GM21528 (cell line): ENCODE measurements around the gene DGKG.

Source experiments
- ATAC-seq: cut with Tn5 transposase; IDR thresholded peaks from one replicate; pipeline ENCODE4 v1.9.1; 2021; ENCODE audit warnings: mild to moderate bottlenecking, moderate library complexity; ENCODE audit not compliant: unreplicated experiment, low FRiP score

Gene DGKG

DNA sequence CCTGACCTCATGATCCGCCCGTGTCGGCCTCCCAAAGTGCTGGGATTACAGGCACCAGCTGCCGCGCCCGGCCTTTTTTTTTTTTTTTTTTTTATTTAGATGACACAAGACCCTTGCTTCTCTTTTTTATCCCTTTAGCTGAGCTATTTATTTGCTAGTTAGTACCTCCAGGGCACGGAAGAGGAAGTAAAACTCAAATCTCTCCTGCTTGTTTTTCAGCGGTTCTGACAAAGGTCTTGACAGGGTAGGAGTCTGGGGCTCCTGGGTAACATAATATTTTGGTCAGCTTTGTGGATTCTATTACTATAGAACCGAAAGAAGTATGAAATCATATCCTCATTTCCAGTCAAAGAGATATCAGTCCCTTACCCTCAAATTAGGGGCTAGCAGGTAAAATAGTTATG lies 209.1 kb downstream of the DGKG start:
- ATAC-seq: peak; percentile 83

- ATAC-seq: peak; percentile 5
Measured at GRCh38 chr3:186152361-186152798, 209.7 kb downstream of the DGKG start.

DNA sequence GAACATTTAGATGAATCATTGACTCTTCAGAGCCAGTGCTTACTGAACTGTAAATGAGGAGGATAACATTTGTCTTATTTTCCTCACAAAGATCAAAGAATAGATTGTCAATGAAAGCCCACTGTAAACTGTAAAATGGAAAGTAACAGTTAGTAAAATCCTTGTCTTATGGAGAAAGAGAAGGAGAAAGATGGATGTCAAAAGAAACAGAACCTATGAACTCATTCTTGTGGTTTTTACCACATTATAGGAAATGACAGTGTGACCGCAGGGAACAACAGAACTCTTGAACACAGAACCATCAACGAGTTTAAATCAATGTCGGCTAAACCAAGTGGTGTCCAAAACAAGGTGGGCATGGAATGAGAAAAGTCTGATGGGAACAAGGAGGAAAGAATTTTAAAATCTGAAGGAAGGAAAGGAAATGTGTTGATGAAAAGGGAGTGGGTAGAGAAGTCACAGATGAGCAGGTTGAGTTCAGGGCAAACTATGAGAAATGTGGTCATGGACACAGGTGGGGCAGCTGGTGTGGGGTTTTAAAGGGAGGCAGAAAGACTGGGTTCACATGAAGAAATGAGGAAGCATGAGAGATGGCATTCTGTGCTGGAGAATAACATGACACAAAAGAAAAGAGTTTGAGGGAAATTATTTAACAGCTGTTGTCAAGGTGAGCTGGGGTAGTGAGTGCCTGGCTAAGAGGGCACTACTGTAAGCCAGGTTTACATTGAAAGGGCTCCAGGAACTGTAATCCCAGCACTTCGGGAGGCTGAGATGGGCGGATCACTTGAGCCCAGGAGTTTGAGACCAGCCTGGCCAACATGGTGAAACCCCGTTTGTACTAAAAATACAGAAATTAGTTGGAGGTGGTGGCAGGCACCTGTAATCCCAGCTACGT lies 210.7 kb downstream of the DGKG start:
- peak; percentile 43 for ATAC-seq

GRCh38 chr3:186150041-186150830 lies 211.8 kb downstream of the DGKG start:
- no peak for ATAC-seq

GRCh38 chr3:186149319-186149960 lies 212.6 kb downstream of the DGKG start:
- ATAC-seq: no peak

GRCh38 chr3:186144257-186144656 lies 217.8 kb downstream of the DGKG start:
- no peak for ATAC-seq

- no peak for ATAC-seq
Measured at GRCh38 chr3:186143250-186143649, 218.8 kb downstream of the DGKG start.

DNA sequence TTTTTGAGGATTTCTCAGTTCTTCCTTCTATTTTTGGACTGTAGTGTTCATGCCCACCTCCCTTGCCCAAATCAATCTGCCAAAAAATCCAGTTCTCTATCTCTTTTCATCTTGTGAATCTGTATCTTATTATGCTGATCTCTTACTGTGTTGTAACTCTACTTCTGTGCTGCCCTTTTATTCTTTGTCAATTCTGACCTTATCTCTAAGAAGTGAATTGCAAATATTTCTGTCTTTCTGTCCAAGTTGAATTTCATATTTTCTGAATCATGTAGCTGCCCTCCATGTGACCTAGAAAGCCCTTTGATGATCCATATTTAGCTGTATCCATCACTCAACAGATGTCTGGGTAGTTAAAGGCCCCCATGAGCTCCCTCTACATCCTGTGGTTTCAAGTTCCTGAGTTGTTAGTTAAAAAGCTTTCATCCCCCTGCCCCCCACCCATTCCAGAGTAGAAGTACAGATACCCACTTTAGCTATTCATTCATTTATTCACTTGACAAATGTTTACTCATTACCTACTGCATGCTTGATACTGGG lies 219.6 kb downstream of the DGKG start:
- no peak for ATAC-seq

DNA sequence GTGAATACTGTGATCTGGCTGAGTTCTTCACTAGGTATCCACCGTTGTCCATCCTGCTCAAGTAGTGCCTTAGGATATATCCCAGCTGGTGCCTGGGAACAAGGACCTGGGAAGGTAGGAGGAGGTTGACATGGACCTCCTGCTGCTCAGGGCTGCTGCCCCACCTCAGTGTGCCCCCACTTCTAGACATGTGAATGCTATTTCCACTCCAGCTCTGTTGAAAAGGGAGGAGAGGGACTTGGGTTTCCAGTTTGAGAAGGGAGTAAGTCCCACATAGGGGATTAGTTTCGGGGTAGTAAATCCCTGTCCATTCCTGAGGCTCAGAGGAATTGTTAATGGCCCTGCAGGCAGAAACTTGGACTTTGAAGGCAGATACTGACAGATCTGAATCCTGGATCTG lies 220.2 kb downstream of the DGKG start:
- ATAC-seq: no peak

DNA sequence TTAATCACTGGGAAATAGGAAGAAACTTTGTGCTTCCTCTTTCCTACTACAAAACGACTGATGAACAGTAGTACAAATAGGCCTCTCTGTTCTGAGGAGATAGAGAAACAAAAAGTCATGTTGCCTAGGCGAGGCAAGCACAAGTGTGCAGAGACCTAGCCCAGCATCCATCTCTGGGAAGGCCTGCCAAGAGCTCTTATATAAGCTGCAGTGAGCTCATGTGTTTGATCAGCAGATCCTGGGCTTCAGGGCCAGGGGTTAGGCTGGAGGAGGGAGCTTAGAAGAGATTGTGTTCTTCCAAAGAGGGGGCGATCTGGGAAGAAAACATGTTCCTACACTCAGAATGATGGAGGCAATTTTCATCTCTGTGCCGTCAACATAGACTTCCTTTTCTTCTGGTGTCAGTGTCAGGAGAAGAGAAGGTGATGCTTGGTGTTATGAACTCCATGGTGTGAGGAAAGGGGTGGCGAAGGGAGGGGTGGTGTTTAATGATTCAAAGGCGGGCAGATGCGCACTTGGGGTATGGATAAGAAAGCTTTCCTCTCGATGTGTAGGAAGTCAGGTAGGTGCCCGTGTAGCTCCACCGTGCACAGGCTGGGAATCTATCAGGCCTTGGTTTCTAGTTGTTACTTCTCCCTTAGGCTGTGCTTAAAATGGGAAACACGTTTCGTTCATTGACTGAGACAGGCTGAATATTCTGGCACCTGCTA lies 223.6 kb downstream of the DGKG start:
- no peak for ATAC-seq

DNA sequence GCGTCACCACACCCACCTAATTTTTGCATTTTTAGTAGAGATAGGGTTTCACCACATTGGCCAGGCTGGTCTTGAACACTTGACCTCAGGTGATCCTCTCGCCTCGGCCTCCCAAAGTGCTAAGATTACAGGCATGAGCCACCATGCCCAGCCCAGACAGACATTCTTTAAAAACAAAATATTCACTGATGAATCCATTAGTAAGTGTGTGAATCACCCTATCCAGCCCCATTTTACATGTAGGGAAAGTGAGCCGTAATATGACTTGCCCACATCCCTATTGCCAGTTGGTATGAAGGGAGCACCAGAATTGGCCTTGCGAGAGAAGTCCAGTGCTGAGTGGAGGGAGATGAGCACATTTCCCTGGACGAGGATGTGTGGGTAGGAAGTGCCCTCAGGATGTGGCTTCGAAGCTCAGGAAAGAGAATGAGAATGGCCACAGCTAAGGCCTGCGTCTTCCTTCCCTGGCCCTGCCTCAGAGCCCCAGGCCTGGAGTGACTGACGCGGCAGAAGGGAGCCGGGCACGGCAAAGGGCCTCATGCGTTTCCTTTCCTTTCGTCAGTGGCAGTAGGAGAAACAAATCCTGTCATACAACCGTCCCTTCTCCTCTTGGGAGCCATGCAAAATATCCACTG lies 224.9 kb downstream of the DGKG start:
- no peak for ATAC-seq

- ATAC-seq: no peak
Measured at GRCh38 chr3:186133980-186134379, 228.1 kb downstream of the DGKG start.

DNA sequence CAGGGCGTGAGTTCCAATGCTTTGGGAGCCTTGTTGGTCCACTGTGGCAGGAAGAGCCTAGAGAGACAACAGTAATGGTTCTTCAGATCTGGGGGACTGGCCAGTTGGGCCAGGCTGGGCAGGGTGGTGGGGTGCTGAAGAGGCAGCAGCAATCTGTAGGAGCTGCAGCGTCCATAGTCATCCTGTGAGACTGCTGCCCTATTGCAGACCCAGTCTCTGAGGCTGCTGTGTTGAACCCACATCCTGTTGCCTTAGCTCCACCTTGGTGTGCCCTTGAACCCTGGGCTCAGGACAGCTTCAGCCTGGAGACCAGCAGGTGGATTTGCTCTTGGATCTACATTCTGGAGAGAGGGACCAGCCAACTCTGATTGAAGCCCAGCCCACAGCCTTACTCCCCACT lies 229.5 kb downstream of the DGKG start:
- ATAC-seq: no peak

GRCh38 chr3:186129206-186129605 lies 232.8 kb downstream of the DGKG start:
- ATAC-seq: no peak

- ATAC-seq: no peak
Measured at GRCh38 chr3:186128158-186128557, 233.9 kb downstream of the DGKG start.

- ATAC-seq: no peak
Measured at GRCh38 chr3:186127463-186127862, 234.6 kb downstream of the DGKG start.

GRCh38 chr3:186125118-186125517 lies 236.9 kb downstream of the DGKG start:
- no peak for ATAC-seq

GRCh38 chr3:186124592-186124991 lies 237.4 kb downstream of the DGKG start:
- no peak for ATAC-seq

- no peak for ATAC-seq
Measured at GRCh38 chr3:186123012-186123411, 239.0 kb downstream of the DGKG start.

- ATAC-seq: no peak
Measured at GRCh38 chr3:186121968-186122367, 240.1 kb downstream of the DGKG start.
